ENCODE measurements around the gene HTR3A.
"Not testable (repeated sequence)": the region's sequence is repeated elsewhere in the genome, so short reads cannot be mapped to it uniquely, and the experiment has no call there.

The HTR3A gene

DNA sequence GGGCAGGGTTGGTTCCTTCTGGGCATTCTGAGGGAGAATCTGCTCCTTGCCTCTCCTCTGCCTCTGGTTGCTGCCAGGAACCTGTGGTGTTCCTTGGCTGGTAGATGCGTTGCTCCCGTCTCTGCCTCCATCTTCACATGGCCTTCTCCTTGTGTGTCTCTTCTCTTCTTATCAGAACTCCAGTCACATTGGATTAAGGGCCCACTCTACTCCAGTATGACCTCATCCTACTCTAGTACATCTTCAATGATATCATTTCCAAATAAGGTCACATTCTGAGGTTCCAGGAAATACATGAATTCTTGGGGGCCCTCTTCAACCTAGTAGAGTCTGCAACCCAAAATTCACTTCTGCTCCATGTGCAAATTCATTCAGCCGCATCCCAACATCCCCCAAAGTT is 37.0 kb upstream of the HTR3A start:
- ATAC-seq (ENCODE audit: insufficient read depth, low read depth) (no peak), DNase-seq (no peak)
- TF ChIP-seq EZH2 (IDR thresholded peaks at IDR 0.05; ENCODE audit: borderline replicate concordance, low read depth, low read length, severe bottlenecking) = no peak
- TF ChIP-seq, protein P1, sequence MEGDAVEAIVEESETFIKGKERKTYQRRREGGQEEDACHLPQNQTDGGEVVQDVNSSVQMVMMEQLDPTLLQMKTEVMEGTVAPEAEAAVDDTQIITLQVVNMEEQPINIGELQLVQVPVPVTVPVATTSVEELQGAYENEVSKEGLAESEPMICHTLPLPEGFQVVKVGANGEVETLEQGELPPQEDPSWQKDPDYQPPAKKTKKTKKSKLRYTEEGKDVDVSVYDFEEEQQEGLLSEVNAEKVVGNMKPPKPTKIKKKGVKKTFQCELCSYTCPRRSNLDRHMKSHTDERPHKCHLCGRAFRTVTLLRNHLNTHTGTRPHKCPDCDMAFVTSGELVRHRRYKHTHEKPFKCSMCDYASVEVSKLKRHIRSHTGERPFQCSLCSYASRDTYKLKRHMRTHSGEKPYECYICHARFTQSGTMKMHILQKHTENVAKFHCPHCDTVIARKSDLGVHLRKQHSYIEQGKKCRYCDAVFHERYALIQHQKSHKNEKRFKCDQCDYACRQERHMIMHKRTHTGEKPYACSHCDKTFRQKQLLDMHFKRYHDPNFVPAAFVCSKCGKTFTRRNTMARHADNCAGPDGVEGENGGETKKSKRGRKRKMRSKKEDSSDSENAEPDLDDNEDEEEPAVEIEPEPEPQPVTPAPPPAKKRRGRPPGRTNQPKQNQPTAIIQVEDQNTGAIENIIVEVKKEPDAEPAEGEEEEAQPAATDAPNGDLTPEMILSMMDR (IDR thresholded peaks at IDR 0.05; ENCODE audit: borderline replicate concordance, extremely low read depth, low read length, poor library complexity, severe bottlenecking) = no peak
- H3K9me3 ChIP-seq (ENCODE audit: insufficient read depth, low read length, severe bottlenecking) = no peaks in the 10 kb centered on the region
- no peak overlapping the region for H3K4me3 ChIP-seq (ENCODE audit: low read depth in 1 of 2, low read length in 2 of 2)
- no peaks in the 10 kb centered on the region for H3K4me1 ChIP-seq (ENCODE audit: insufficient read depth, low read length)
- no peak overlapping the region for H3K4me2 ChIP-seq (ENCODE audit: insufficient read depth, low read length)
- H3K9ac ChIP-seq (ENCODE audit: low read depth, low read length) = no peak overlapping the region
- H3K79me2 ChIP-seq (ENCODE audit: insufficient read depth, low read length) = no peaks in the 10 kb centered on the region
- H4K20me1 ChIP-seq (ENCODE audit: insufficient read depth, low read length) = no peaks in the 10 kb centered on the region
- no peak overlapping the region for H3K27ac ChIP-seq (ENCODE audit: low read length)
- H3K27me3 ChIP-seq (ENCODE audit: insufficient read depth, low read length, poor library complexity) = no peaks in the 10 kb centered on the region
- H2AFZ ChIP-seq (ENCODE audit: low read depth, low read length) = no peak overlapping the region
- no peaks in the 10 kb centered on the region for H3K36me3 ChIP-seq (ENCODE audit: insufficient read depth, low read length)

DNA sequence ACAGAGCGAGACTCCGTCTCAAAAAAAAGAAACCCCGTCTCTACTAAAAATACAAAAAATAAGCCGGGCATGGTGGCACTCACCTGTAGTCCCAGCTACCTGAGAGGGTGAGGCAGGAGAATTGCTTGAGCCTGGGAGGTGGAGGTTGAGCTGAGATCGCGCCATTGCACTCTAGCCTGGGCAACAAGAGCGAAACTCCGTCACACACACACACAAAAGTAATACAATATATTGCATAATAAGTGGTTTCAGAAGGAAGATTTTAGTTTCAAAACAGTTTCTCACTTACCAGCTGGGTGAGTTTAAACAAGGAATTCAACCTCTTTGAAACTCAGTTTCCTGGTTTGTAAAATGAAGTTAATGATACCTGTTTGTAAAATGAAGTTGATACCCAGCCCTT is 32.7 kb upstream of the HTR3A start:
- H4K20me1 ChIP-seq (ENCODE audit: insufficient read depth, low read length) = no peaks in the 10 kb centered on the region
- H2AFZ ChIP-seq (ENCODE audit: low read depth, low read length) = no peak overlapping the region
- no peak overlapping the region for H3K27ac ChIP-seq (ENCODE audit: low read length)
- no peaks in the 10 kb centered on the region for H3K79me2 ChIP-seq (ENCODE audit: insufficient read depth, low read length)
- H3K4me1 ChIP-seq (ENCODE audit: insufficient read depth, low read length) = no peaks in the 10 kb centered on the region
- no peaks in the 10 kb centered on the region for H3K36me3 ChIP-seq (ENCODE audit: insufficient read depth, low read length)
- no peak overlapping the region for H3K4me3 ChIP-seq (ENCODE audit: low read depth in 1 of 2, low read length in 2 of 2)
- no peak for DNase-seq
- no peak overlapping the region for H3K4me2 ChIP-seq (ENCODE audit: insufficient read depth, low read length)
- no peak overlapping the region for H3K9ac ChIP-seq (ENCODE audit: low read depth, low read length)
- no peaks in the 10 kb centered on the region for H3K27me3 ChIP-seq (ENCODE audit: insufficient read depth, low read length, poor library complexity)
- TF ChIP-seq EZH2 (IDR thresholded peaks at IDR 0.05; ENCODE audit: borderline replicate concordance, low read depth, low read length, severe bottlenecking) = no peak
- TF ChIP-seq, protein P1 (IDR thresholded peaks at IDR 0.05; ENCODE audit: borderline replicate concordance, extremely low read depth, low read length, poor library complexity, severe bottlenecking) = no peak
- H3K9me3 ChIP-seq (ENCODE audit: insufficient read depth, low read length, severe bottlenecking) = no peaks in the 10 kb centered on the region
- no peak for ATAC-seq (ENCODE audit: insufficient read depth, low read depth)

DNA sequence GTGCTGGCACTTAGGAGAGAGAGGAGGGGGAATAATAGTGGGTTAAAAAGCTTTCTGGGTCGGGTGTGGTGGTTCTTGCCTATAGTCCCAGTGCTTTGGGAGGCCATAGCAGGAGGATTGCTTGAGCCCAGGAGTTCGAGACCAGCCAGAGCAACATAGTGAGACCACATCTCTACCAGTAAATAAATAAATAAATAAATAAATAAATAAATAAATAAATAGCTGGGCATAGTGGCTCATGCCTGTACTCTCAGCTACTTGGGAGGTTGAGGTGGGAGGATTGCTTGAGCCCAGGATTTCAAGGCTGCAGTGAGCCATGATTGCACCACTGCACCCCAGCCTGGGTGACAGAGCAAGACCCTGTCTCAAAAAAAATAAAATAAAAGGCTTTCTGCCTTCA is 28.7 kb upstream of the HTR3A start:
- not testable (repeated sequence) for H3K9me3 ChIP-seq (ENCODE audit: insufficient read depth, low read length, severe bottlenecking); H3K79me2 ChIP-seq (ENCODE audit: insufficient read depth, low read length); H3K27ac ChIP-seq (ENCODE audit: low read length); H2AFZ ChIP-seq (ENCODE audit: low read depth, low read length); H3K4me1 ChIP-seq (ENCODE audit: insufficient read depth, low read length); DNase-seq; H3K27me3 ChIP-seq (ENCODE audit: insufficient read depth, low read length, poor library complexity); H3K4me2 ChIP-seq (ENCODE audit: insufficient read depth, low read length); H3K9ac ChIP-seq (ENCODE audit: low read depth, low read length); H3K4me3 ChIP-seq (ENCODE audit: low read depth in 1 of 2, low read length in 2 of 2); ATAC-seq (ENCODE audit: insufficient read depth, low read depth); H3K36me3 ChIP-seq (ENCODE audit: insufficient read depth, low read length); H4K20me1 ChIP-seq (ENCODE audit: insufficient read depth, low read length)

DNA sequence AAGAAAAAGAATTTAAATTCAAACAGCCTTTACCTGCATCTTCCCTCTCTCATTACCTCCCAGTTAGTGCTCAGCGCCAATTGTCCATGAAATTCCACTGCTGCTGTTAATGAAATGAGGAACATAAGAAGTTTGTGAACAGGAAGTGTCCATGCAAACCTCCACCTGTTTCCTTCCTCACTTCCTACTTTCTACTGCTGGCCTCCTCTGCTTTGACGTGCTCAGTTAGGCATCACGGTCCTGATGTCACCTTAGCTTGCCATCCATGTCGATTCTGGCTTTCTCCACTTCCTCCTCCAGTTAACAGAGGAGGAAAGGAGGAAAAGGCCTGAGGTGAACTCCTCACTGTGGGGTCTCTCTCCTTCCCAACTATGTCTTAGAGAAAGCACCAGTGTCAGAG is 26.9 kb upstream of the HTR3A start:
- TF ChIP-seq, protein P1 (IDR thresholded peaks at IDR 0.05; ENCODE audit: borderline replicate concordance, extremely low read depth, low read length, poor library complexity, severe bottlenecking) = no peak
- no peak for TF ChIP-seq EZH2 (IDR thresholded peaks at IDR 0.05; ENCODE audit: borderline replicate concordance, low read depth, low read length, severe bottlenecking)
- no peaks in the 10 kb centered on the region for H3K4me1 ChIP-seq (ENCODE audit: insufficient read depth, low read length)
- peaks cover 5% of the 10 kb centered on the region for H3K27me3 ChIP-seq (ENCODE audit: insufficient read depth, low read length, poor library complexity)
- H3K4me3 ChIP-seq (ENCODE audit: low read depth in 1 of 2, low read length in 2 of 2) = no peak overlapping the region
- no peak overlapping the region for H3K4me2 ChIP-seq (ENCODE audit: insufficient read depth, low read length)
- H3K36me3 ChIP-seq (ENCODE audit: insufficient read depth, low read length) = no peaks in the 10 kb centered on the region
- H3K9me3 ChIP-seq (ENCODE audit: insufficient read depth, low read length, severe bottlenecking) = no peaks in the 10 kb centered on the region
- H2AFZ ChIP-seq (ENCODE audit: low read depth, low read length) = no peak overlapping the region
- H3K79me2 ChIP-seq (ENCODE audit: insufficient read depth, low read length) = no peaks in the 10 kb centered on the region
- no peaks in the 10 kb centered on the region for H4K20me1 ChIP-seq (ENCODE audit: insufficient read depth, low read length)
- H3K9ac ChIP-seq (ENCODE audit: low read depth, low read length) = no peak overlapping the region
- DNase-seq = no peak
- no peak overlapping the region for H3K27ac ChIP-seq (ENCODE audit: low read length)
- ATAC-seq (ENCODE audit: insufficient read depth, low read depth) = no peak
